NCI-H524 (cell line): Measurements from ENCODE around the gene NAV1.
"Not testable (repeated sequence)": the region's sequence is repeated elsewhere in the genome, so short reads cannot be mapped to it uniquely, and the experiment has no call there.

Experiments used
- DNase-seq, 2 experiments: peaks; one replicate each; lab custom pipeline; 2025; lab: John Stamatoyannopoulos, UW

The NAV1 gene

DNA sequence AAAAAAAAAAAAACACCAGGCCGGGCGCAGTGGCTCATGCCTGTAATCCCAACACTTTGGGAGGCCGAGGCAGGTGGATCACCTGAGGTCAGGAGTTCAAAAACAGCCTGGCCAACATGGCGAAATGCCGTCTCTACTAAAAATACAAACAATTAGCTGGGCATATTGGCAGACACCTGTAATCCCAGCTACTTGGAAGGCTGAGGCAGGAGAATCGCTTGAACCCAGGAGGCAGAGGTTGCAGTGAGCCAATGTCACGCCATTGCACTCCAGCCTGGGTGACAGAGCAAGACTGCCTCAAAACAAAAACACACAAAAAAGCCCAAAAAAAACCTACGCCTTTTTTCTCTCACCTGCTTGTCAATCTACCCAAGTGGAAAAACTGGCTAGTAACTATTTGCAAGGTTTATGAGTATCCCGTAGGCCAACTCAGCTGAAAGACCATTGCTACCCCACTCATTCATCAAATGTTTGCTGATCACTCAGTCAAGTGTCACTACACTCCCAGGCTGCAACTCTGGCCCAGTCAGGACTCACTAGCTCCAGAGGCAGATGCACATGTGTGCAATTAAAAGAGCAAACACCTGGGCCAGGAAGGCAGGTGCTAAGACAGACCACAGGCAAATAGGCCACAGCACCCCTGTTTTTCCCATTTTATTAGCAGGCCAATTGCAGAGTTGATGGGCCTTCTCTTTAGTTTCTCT lies 34.0 kb upstream of the NAV1 start:
- no peak for DNase-seq

DNA sequence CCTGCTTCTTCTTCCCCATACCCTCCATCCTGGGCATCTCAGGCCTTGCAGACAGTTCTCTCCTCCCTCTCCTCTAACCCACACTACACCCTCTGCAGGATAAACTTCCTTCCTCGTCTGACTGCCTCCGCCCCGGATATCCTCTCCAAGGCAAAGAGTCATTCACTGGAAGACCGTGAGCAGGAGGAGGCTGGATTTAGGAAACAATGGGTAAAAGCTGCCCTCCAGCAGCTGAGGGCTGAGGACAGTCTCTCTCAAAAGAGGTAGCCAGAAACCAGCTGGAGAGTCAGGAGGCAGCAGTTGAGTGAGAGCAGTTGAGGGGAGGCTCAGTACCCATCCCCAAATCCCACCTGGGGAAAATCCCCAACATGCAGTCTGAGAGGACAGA lies 33.4 kb upstream of the NAV1 start:
- DNase-seq, result no peak

- DNase-seq, result no peak
Measured at GRCh38 chr1:201506092-201506491, 32.8 kb upstream of the NAV1 start.

GRCh38 chr1:201506557-201507359 lies 32.2 kb upstream of the NAV1 start, which contains the start of gene CSRP1:
Gene CSRP1, minus strand, starts transcription at chr1:201507123. Its CDS starts 10,820 bp downstream, at chr1:201496303.
- peak in 1 of 2 experiments; percentile 52 for DNase-seq

GRCh38 chr1:201507360-201507675 lies 31.6 kb upstream of the NAV1 start:
- no peak for DNase-seq

GRCh38 chr1:201508809-201509208 lies 30.1 kb upstream of the NAV1 start:
- DNase-seq, result no peak

- DNase-seq, result no peak
Measured at GRCh38 chr1:201509601-201510374, 29.1 kb upstream of the NAV1 start.

- DNase-seq, result no peak
Measured at GRCh38 chr1:201510734-201511133, 28.2 kb upstream of the NAV1 start.

GRCh38 chr1:201511396-201511940 lies 27.5 kb upstream of the NAV1 start:
- no peak for DNase-seq

DNA sequence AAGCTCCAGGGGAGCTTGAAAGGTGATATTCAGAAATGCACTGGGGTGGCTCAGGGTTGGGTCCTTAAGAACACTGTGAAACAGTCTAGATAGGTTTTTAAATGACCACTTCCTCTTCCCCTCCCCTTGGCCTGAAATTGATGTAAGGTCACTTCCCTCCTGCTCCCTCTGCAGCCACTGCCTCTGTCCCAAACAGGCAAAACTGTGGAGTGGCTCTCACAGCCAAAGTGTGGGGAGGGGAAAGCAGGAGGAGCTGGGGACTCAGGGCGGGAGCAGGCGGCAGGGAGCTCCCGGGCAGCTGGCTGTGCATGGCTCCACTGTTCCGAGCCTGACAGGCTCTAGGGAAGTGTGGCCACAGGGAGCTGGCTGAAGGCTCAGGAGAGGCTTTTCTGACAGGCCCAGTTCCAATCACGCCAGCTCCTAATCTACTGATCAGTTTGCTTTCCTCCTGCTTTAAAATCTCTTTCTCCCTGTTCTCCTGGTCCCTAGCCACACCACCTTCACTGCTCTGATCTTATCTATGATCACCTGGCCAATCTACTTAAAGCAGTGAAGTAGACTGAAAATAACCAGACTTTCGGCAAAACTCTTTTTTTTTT lies 26.9 kb upstream of the NAV1 start:
- DNase-seq, result no peak

GRCh38 chr1:201513498-201514243 lies 25.3 kb upstream of the NAV1 start:
- no peak for DNase-seq

DNA sequence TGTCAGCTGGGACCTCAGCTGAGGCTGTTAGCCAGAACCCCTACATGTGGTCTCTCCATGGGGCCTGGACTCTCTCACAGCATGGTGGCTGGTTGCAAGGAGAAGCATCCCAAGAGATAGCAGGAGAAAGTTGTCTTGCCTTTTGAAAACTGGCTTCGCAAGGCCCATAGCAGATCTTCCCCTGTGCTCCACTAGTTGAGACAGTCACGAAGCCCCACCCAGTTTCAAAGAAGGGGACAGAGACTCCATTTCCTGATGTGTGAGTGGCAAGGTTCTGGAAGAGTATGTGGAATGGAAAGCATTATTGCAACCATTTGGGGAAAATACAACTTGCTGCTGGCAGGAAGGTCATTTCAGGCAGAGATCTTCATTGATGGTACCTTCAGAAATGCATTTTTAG lies 24.5 kb upstream of the NAV1 start:
- no peak for DNase-seq

- no peak for DNase-seq
Measured at GRCh38 chr1:201515062-201515750, 23.7 kb upstream of the NAV1 start.

- no peak for DNase-seq
Measured at GRCh38 chr1:201515895-201516294, 23.0 kb upstream of the NAV1 start.

DNA sequence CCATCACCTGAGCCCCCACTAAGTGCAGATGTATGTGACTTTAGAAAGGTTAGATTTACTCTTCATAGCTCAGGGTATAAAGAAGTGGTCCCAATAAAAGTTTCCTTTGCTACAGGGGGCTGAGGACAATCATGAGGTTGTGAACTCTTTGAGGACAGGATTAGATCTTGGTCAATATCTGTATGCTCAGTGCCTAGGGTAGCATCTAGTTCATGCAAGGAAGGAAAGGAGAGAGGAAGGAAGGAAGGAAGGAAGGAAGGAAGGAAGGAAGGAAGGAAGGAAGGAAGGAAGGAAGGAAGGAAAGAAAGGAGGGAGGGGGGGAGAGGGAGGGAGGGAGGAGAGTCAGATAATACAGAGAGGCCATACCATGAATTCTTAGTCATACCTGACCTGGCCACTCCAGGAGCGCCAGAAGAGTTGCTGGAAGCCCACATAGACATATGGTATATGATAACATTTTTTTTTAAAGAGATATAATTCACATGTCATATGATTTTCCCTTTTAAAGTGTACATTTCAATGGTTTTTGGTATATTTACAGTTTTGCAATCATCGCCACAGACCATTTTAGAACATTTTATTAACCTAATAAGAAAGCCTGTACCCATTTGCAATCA lies 22.3 kb upstream of the NAV1 start:
- no peak for DNase-seq

DNA sequence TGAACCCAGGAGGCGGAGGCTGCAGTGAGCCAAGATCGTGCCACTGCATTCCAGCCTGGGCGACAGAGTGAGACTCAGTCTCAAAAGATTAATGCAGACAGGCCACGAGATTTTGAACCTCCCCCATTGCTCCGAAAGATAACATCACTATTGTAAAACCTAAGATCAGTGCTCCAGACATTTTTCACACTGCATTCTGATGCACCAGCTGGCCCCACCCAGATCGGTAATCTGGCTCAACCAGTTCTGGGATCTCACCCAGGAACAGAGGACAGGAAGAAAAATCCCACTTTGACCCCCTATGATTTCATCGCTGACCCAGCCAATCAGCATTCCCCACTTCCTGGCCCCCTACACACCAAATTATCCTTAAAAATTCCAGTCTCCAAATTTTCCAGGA lies 21.3 kb upstream of the NAV1 start:
- DNase-seq, result no peak

GRCh38 chr1:201518071-201518470 lies 20.9 kb upstream of the NAV1 start:
- DNase-seq, result no peak

GRCh38 chr1:201520046-201520575 lies 18.8 kb upstream of the NAV1 start:
- DNase-seq, result not testable (repeated sequence)

DNA sequence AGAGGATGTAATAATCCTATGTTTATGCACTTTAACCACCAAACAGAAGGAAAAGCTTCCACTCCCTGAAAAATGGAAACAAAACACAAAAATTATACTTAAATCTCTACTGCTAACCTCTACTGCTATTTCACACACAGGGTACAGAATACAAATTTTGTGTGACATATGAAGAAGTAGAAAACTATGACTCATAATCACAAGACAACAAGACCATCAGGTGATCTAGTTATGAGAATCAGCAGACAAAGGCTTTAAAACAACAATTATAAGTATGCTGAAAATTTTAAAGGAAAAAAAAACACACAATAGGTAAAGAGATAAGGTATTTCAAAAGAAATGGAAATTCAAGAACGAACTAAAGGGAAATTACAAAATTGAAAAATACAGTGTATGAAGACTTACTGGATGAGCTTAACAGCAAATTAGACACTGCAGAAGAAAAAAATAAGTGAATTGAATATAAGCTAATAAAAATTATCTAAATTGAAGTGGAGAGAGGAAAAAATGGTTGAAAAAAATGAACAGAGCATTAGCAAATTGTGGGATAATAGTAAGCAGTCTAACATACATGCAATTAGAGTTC lies 13.6 kb upstream of the NAV1 start:
- no peak for DNase-seq

GRCh38 chr1:201527879-201528278 lies 11.0 kb upstream of the NAV1 start:
- no peak for DNase-seq
